ENCODE results near the gene RBFOX1. TPM values are rescaled to one million over a fixed set of nuclear protein-coding genes. Genes with fewer than 3 reads are reported as not detected.

Gene RBFOX1
- total RNA-seq, 1 donor from 2014 or later: not detected

GRCh38 chr16:7482596-7483290 is 150.1 kb downstream of the RBFOX1 start:
- no peaks in the 10 kb centered on the region for H3K36me3 ChIP-seq (ENCODE audit: control insufficient read depth, insufficient read depth, low read length)
- no peaks in the 10 kb centered on the region for H3K27me3 ChIP-seq (ENCODE audit: control insufficient read depth, insufficient read depth, low read length)
- H3K4me3 ChIP-seq (ENCODE audit: low read depth, low read length): no peak overlapping the region
- TF ChIP-seq CTCF (IDR thresholded peaks at IDR 0.05; ENCODE audit: insufficient read depth, low read length, poor library complexity, severe bottlenecking): no peak
- DNase-seq (ENCODE audit: low read depth): no peak

- Histone ChIP-seq H3K36me3 (ENCODE audit: control insufficient read depth, insufficient read depth, low read length) (no peaks in the 10 kb centered on the region), H3K4me3 (ENCODE audit: low read depth, low read length) (no peak overlapping the region), H3K27me3 (ENCODE audit: control insufficient read depth, insufficient read depth, low read length) (no peaks in the 10 kb centered on the region)
- no peak for TF ChIP-seq CTCF (IDR thresholded peaks at IDR 0.05; ENCODE audit: insufficient read depth, low read length, poor library complexity, severe bottlenecking)
- DNase-seq (ENCODE audit: low read depth): no peak
Observed at GRCh38 chr16:7487574-7488323, 155.1 kb downstream of the RBFOX1 start.

- Histone ChIP-seq H3K27me3 (ENCODE audit: control insufficient read depth, insufficient read depth, low read length) (no peaks in the 10 kb centered on the region), H3K4me3 (ENCODE audit: low read depth, low read length) (no peak overlapping the region), H3K36me3 (ENCODE audit: control insufficient read depth, insufficient read depth, low read length) (no peaks in the 10 kb centered on the region)
- DNase-seq (ENCODE audit: low read depth): no peak
- no peak for TF ChIP-seq CTCF (IDR thresholded peaks at IDR 0.05; ENCODE audit: insufficient read depth, low read length, poor library complexity, severe bottlenecking)
Observed at GRCh38 chr16:7492122-7492521, 159.5 kb downstream of the RBFOX1 start.

- no peak for DNase-seq (ENCODE audit: low read depth)
- TF ChIP-seq CTCF (IDR thresholded peaks at IDR 0.05; ENCODE audit: insufficient read depth, low read length, poor library complexity, severe bottlenecking): no peak
- Histone ChIP-seq H3K36me3 (ENCODE audit: control insufficient read depth, insufficient read depth, low read length) (no peaks in the 10 kb centered on the region), H3K4me3 (ENCODE audit: low read depth, low read length) (no peak overlapping the region), H3K27me3 (ENCODE audit: control insufficient read depth, insufficient read depth, low read length) (no peaks in the 10 kb centered on the region)
Observed at GRCh38 chr16:7493133-7493532, 160.5 kb downstream of the RBFOX1 start.

GRCh38 chr16:7497691-7498090 is 165.0 kb downstream of the RBFOX1 start:
- no peaks in the 10 kb centered on the region for H3K27me3 ChIP-seq (ENCODE audit: control insufficient read depth, insufficient read depth, low read length)
- TF ChIP-seq CTCF (IDR thresholded peaks at IDR 0.05; ENCODE audit: insufficient read depth, low read length, poor library complexity, severe bottlenecking): no peak
- no peaks in the 10 kb centered on the region for H3K36me3 ChIP-seq (ENCODE audit: control insufficient read depth, insufficient read depth, low read length)
- no peak for DNase-seq (ENCODE audit: low read depth)
- no peak overlapping the region for H3K4me3 ChIP-seq (ENCODE audit: low read depth, low read length)
